ENCODE results near the gene SCAF8.
"Not testable (repeated sequence)": the region's sequence is repeated elsewhere in the genome, so short reads cannot be mapped to it uniquely, and the experiment has no call there.

SCAF8 gene

GRCh38 chr6:154782193-154782592 lies 49.0 kb downstream of the SCAF8 start:
- DNase-seq (ENCODE audit: low read depth), result no peak

- no peak for DNase-seq (ENCODE audit: low read depth)
Measured at GRCh38 chr6:154783229-154783628, 50.0 kb downstream of the SCAF8 start.

- DNase-seq (ENCODE audit: low read depth), result no peak
Measured at GRCh38 chr6:154785075-154785474, 51.9 kb downstream of the SCAF8 start.

- no peak for DNase-seq (ENCODE audit: low read depth)
Measured at GRCh38 chr6:154786144-154786868, 53.1 kb downstream of the SCAF8 start.

- DNase-seq (ENCODE audit: low read depth), result no peak
Measured at GRCh38 chr6:154791556-154792317, 58.5 kb downstream of the SCAF8 start.

GRCh38 chr6:154792325-154792724 lies 59.1 kb downstream of the SCAF8 start:
- no peak for DNase-seq (ENCODE audit: low read depth)

- DNase-seq (ENCODE audit: low read depth), result no peak
Measured at GRCh38 chr6:154792761-154793160, 59.5 kb downstream of the SCAF8 start.

- DNase-seq (ENCODE audit: low read depth), result no peak
Measured at GRCh38 chr6:154796484-154796883, 63.3 kb downstream of the SCAF8 start.

GRCh38 chr6:154797857-154798256 lies 64.6 kb downstream of the SCAF8 start:
- DNase-seq (ENCODE audit: low read depth), result no peak

- no peak for DNase-seq (ENCODE audit: low read depth)
Measured at GRCh38 chr6:154800338-154800737, 67.1 kb downstream of the SCAF8 start.

- no peak for DNase-seq (ENCODE audit: low read depth)
Measured at GRCh38 chr6:154805288-154805911, 72.2 kb downstream of the SCAF8 start.

GRCh38 chr6:154806804-154807203 lies 73.6 kb downstream of the SCAF8 start:
- DNase-seq (ENCODE audit: low read depth), result no peak

GRCh38 chr6:154811663-154812062 lies 78.4 kb downstream of the SCAF8 start:
- not testable (repeated sequence) for DNase-seq (ENCODE audit: low read depth)

- DNase-seq (ENCODE audit: low read depth), result no peak
Measured at GRCh38 chr6:154814063-154814462, 80.8 kb downstream of the SCAF8 start.

GRCh38 chr6:154815938-154816820 lies 83.0 kb downstream of the SCAF8 start:
- no peak for DNase-seq (ENCODE audit: low read depth)

GRCh38 chr6:154821099-154821498 lies 87.9 kb downstream of the SCAF8 start:
- no peak for DNase-seq (ENCODE audit: low read depth)

- no peak for DNase-seq (ENCODE audit: low read depth)
Measured at GRCh38 chr6:154821638-154822037, 88.4 kb downstream of the SCAF8 start.

GRCh38 chr6:154822947-154823558 lies 89.8 kb downstream of the SCAF8 start:
- no peak for DNase-seq (ENCODE audit: low read depth)

GRCh38 chr6:154824076-154824475 lies 90.9 kb downstream of the SCAF8 start:
- no peak for DNase-seq (ENCODE audit: low read depth)

GRCh38 chr6:154829970-154830369 lies 96.8 kb downstream of the SCAF8 start:
- no peak for DNase-seq (ENCODE audit: low read depth)

GRCh38 chr6:154830771-154831170 lies 97.6 kb downstream of the SCAF8 start:
- no peak for DNase-seq (ENCODE audit: low read depth)

GRCh38 chr6:154835307-154835706 lies 102.1 kb downstream of the SCAF8 start:
- no peak for DNase-seq (ENCODE audit: low read depth)

All from stimulated activated CD8-positive, alpha-beta memory T cell treated with anti-CD3 and anti-CD28 coated beads, Interleukin-4, amount 100 ng/mL, for 24 hours (primary cell).